Activated B cell treated with CpG ODN at 0.5 μM for 24 hours (primary cell): Measurements from ENCODE around the gene PTH1R. TPM values are rescaled to one million over a fixed set of nuclear protein-coding genes. Genes with fewer than 3 reads are reported as not detected.

Source experiments
- ATAC-seq: fragments of 200-7000 bp; cut with Tn5 transposase; one replicate; pipeline ENCODE4 v1.10.0; 2021; ENCODE audit warnings: low read depth, mild to moderate bottlenecking, moderate library complexity
- CTCF ChIA-PET: fragments of 350-600 bp; sonication (Branson Sonifier 250); formaldehyde crosslinking; loops from one replicate; lab custom pipeline; 2021; ENCODE audit warnings: antibody characterized with exemption; lab: Charles Lee
- POLR2A ChIA-PET: fragments of 350-600 bp; sonication (Branson Sonifier 250); formaldehyde crosslinking; loops from one replicate; lab custom pipeline; 2021; ENCODE audit warnings: antibody characterized with exemption; lab: Charles Lee
- DNase-seq: peaks from one replicate; pipeline ENCODE4 v3.0.0; 2022
- H3K27ac Mint-ChIP-seq: one replicate; pipeline ENCODE4 v1.8.0; 2020; ENCODE audit warnings: mixed read lengths
- H3K27me3 Mint-ChIP-seq: one replicate; pipeline ENCODE4 v1.8.0; 2021; ENCODE audit warnings: mixed read lengths
- H3K36me3 Mint-ChIP-seq: one replicate; pipeline ENCODE4 v1.8.0; 2021; ENCODE audit warnings: low read depth, mixed read lengths
- H3K4me1 Mint-ChIP-seq: one replicate; pipeline ENCODE4 v1.8.0; 2021; ENCODE audit warnings: mixed read lengths
- H3K4me3 Mint-ChIP-seq: one replicate; pipeline ENCODE4 v1.8.0; 2020; ENCODE audit warnings: mild to moderate bottlenecking, mixed read lengths
- H3K9me3 Mint-ChIP-seq: one replicate; pipeline ENCODE4 v1.8.0; 2020; ENCODE audit warnings: mixed read lengths
- intact Hi-C: fragments of 100-400 bp; cut with micrococcal nuclease; formaldehyde crosslinking; loops from one replicate; pipeline ENCODE4 v1.15.1; 2024
- total RNA-seq: library from RNA; stranded (reverse); gene quantifications from 2 replicates; pipeline ENCODE4 v1.2.3, GENCODE V29; 2022
- TF ChIP-seq, protein P1 (sequence below): fragments of 200-600 bp; IDR thresholded peaks from one replicate; pipeline ENCODE4 v1.8.0; 2022; ENCODE audit warnings: antibody characterized with exemption, mild to moderate bottlenecking

The PTH1R gene
- total RNA-seq, 1 donor from 2014 or later, result not detected

DNA sequence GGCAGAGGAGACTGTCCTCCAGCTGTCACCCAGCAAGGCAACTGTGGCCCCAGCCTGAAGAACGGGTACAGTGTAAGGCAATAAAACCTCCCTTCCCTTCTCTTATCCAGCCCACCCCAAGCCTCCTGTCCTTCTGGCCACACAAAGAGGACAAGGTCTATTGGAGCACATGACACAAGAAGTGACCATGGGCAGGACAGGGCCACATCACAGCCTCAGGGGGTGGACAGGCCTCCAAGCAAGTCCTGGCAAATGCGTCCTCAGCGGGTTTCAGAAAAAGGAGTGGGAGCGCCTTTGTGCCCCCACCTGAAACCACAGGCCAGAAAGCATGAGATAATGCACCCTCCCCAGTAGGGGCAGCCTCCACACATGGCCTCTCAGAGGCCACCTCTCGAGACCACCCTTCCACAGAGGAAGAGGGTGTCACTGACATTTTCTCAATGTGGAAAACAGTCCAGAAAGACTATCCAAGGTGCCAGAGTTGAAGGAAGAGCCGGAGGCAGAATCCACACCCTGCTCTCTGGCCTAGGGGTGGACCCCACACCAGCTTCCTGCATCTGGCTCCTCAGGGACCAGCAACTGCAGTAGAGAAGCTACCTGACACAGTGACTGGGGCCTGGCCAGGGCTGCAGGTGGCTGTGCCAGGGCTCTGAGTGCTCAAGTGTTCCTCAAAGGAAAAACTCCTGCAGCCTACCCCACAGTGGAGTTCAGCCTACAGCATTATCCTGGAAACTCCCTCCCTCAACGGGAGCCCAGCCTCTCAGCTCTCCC lies 55.1 kb downstream of the PTH1R start:
- POLR2A ChIA-PET, result interaction anchor here (1.8 to 15.6 kb wide), 3 partner anchors 20 to 44 kb away, joined by 4 to 189 read pairs (median 5); partner anchors contain the start of genes CCDC12 and NBEAL2
- Mint-ChIP-seq H3K9me3 (peaks cover 4% of the 10 kb centered on the region), H3K36me3 (peaks cover 38% of the 10 kb centered on the region), H3K27ac (peak overlapping the region; percentile 93), H3K4me3 (no peak overlapping the region), H3K4me1 (peaks cover 88% of the 10 kb centered on the region), H3K27me3 (no peaks in the 10 kb centered on the region)
- TF ChIP-seq, protein P1, sequence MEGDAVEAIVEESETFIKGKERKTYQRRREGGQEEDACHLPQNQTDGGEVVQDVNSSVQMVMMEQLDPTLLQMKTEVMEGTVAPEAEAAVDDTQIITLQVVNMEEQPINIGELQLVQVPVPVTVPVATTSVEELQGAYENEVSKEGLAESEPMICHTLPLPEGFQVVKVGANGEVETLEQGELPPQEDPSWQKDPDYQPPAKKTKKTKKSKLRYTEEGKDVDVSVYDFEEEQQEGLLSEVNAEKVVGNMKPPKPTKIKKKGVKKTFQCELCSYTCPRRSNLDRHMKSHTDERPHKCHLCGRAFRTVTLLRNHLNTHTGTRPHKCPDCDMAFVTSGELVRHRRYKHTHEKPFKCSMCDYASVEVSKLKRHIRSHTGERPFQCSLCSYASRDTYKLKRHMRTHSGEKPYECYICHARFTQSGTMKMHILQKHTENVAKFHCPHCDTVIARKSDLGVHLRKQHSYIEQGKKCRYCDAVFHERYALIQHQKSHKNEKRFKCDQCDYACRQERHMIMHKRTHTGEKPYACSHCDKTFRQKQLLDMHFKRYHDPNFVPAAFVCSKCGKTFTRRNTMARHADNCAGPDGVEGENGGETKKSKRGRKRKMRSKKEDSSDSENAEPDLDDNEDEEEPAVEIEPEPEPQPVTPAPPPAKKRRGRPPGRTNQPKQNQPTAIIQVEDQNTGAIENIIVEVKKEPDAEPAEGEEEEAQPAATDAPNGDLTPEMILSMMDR, result no peak
- ATAC-seq (peak; percentile 12), DNase-seq (no peak)
- intact Hi-C loops, result no loop called here
- CTCF ChIA-PET, result interaction anchor here (0.8 to 1.3 kb wide), 3 partner anchors 9 to 43 kb away, joined by 3 to 4 read pairs (median 3); no protein-coding TSS in a partner anchor

DNA sequence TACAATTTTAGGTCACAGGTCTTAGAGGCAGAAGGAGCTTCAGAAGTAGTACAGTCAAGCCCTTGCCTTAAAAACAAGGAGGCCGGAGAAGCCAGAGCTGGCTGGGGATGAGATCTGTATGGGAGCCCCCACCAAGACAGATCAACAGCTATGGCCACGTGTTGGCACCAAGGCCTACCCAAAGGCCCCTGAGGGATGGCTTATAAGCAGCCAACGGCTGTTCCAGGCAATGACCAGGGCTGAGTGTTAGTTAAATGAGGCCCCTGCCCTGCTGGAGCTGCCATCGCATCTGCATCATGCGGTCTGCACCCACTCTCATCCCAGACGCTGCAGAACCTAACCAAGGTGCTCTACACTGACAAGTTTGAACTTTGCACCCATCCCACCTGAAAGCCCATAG lies 55.7 kb downstream of the PTH1R start:
- Mint-ChIP-seq H3K4me3 (no peak overlapping the region), H3K36me3 (peaks cover 43% of the 10 kb centered on the region), H3K9me3 (peaks cover 4% of the 10 kb centered on the region), H3K27ac (peak overlapping the region; percentile 93), H3K27me3 (no peaks in the 10 kb centered on the region), H3K4me1 (peaks cover 88% of the 10 kb centered on the region)
- DNase-seq, result no peak
- intact Hi-C loops, result no loop called here
- no peak for ATAC-seq
- TF ChIP-seq, protein P1, result no peak
- POLR2A ChIA-PET, result interaction anchor here (1.8 to 15.6 kb wide), 3 partner anchors 20 to 43 kb away, joined by 4 to 189 read pairs (median 5); partner anchors contain the start of genes CCDC12 and NBEAL2
- CTCF ChIA-PET, result interaction anchor here (0.8 to 1.3 kb wide), 3 partner anchors 10 to 42 kb away, joined by 3 to 4 read pairs (median 3); no protein-coding TSS in a partner anchor

DNA sequence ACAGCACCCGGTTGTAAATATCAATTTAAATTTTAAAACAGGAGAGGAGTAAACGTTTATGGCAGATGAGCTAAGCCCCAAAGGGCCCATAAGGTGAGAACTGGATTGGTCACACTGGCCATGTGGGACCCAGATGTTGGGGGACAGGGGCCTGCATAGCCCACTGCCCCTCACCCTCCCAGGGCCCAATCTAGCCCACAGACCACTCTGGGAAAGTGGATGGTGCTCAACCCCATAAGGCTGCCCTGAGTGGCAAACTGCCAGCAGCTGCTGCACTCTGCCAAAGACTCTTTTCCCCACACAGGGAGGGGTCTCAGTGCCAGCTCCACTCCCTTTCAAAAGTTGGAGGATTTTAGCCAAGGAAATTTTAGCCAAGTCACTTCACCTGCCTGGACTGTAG lies 56.6 kb downstream of the PTH1R start:
- Mint-ChIP-seq H3K4me3 (no peak overlapping the region), H3K27ac (peak overlapping the region; percentile 50), H3K9me3 (no peaks in the 10 kb centered on the region), H3K27me3 (no peaks in the 10 kb centered on the region), H3K4me1 (peaks cover 88% of the 10 kb centered on the region), H3K36me3 (peaks cover 42% of the 10 kb centered on the region)
- DNase-seq (no peak), ATAC-seq (no peak)
- TF ChIP-seq, protein P1, result no peak
- ChIA-PET POLR2A (interaction anchor here (0.7 to 15.6 kb wide), 3 partner anchors 19 to 59 kb away, joined by 3 to 189 read pairs (median 5); partner anchors contain the start of genes CCDC12 and NBEAL2), CTCF (no interaction called here)
- intact Hi-C loops, result no loop called here

DNA sequence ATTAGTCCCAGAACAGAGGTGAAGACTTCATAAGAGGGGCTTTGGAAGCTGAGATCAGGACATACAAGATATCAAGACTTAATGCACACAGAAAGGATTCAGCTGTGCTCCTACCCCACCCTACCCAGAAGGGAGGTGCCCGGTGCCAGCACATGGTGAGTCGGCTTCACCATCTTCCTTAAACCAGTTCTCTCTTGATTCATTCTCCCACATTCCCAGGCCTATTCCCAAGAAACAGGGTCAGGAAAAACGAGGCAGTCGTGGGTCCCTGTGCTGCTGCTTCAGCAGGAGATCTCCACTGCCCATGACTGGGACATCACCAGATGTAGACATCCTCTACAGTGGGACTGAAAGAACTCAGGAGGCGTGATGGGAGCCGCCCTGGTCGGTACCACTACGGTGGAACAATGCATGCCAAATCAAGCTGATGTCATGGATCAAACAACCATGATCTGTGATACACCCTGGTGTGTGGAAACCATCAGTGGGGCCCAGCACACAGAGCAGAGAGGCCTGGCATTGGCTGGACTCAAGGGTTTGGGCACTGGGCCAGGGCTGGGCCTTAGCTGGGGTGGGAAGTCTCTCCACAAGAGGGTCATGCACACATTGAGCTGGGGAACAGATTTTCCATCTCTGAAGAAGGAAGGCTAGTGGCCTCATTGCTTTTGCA lies 57.1 kb downstream of the PTH1R start:
- H3K27ac Mint-ChIP-seq, result peak overlapping the region; percentile 56
- CTCF ChIA-PET, result interaction anchor here (2.1 kb wide), 1 partner anchor 25 kb away, joined by 9 read pairs; no protein-coding TSS in a partner anchor
- TF ChIP-seq, protein P1, result no peak
- no peak overlapping the region for H3K4me3 Mint-ChIP-seq
- ATAC-seq (no peak), DNase-seq (no peak)
- POLR2A ChIA-PET, result interaction anchor here (0.7 to 15.6 kb wide), 4 partner anchors 19 to 58 kb away, joined by 3 to 189 read pairs (median 6); partner anchors contain the start of genes CCDC12 and NBEAL2
- H3K9me3 Mint-ChIP-seq, result no peaks in the 10 kb centered on the region
- peaks cover 88% of the 10 kb centered on the region for H3K4me1 Mint-ChIP-seq
- intact Hi-C loops, result no loop called here
- no peaks in the 10 kb centered on the region for H3K27me3 Mint-ChIP-seq
- peaks cover 47% of the 10 kb centered on the region for H3K36me3 Mint-ChIP-seq
